HepG2 (cell line): ENCODE measurements around the gene ATRNL1. TPM values are rescaled to one million over a fixed set of nuclear protein-coding genes. Genes with fewer than 3 reads are reported as not detected.

Experiments
- ATAC-seq: fragments of 200-7000 bp; cut with Tn5 transposase; 3 replicates; pipeline ENCODE4 v1.9.1; 2020; ENCODE audit warnings: mild to moderate bottlenecking, moderate library complexity
- BruUV-seq: library from RNA; stranded (reverse); fragments of 400-500 nt; replicated peaks from 2 replicates; lab custom pipeline; 2021; lab: Mats Ljungman, UMichigan
- CTCF ChIA-PET: fragments of 300-600 bp; formaldehyde crosslinking; extraction: SDS; loops from one replicate; lab custom pipeline; 2021; ENCODE audit warnings: low total read pairs, inconsistent platforms, low intra/inter-chr PET ratio; lab: Yijun Ruan, JAX
- POLR2A ChIA-PET: fragments of 350-600 bp; sonication (Branson Sonifier 250); formaldehyde crosslinking; loops from one replicate; lab custom pipeline; 2020; ENCODE audit warnings: antibody characterized with exemption, inconsistent platforms; lab: Yijun Ruan, JAX
- DNase-seq: peaks from one replicate; pipeline ENCODE4 v3.0.0-alpha.2; 2015; ENCODE audit warnings: low spot score
- FAIRE-seq: peaks from 3 replicates; lab custom pipeline; 2011; peaks lifted over from hg19 to GRCh38; lab: Jason Lieb, UNC
- H2AFZ ChIP-seq: one replicate; pipeline ENCODE4 v1.6.1; 2011; ENCODE audit warnings: low read length, inconsistent platforms
- H3K27ac ChIP-seq: fragments of 300-600 bp; 3 replicates; pipeline ENCODE4 v1.8.0; 2011; ENCODE audit warnings: mixed run types, mild to moderate bottlenecking, mixed read lengths, low read length, inconsistent platforms; ENCODE audit not compliant: insufficient read depth; ENCODE audit errors: extremely low read length
- H3K27me3 ChIP-seq, 2 experiments: fragments of 200-600 bp in 1 of 2; 2 replicates in 1 of 2; 3 replicates in 1 of 2; pipeline versions ENCODE4 v1.6.0 to v1.8.0; 2011; ENCODE audit warnings: low read length in 2 of 2, mild to moderate bottlenecking in 2 of 2, moderate library complexity in 2 of 2, inconsistent platforms in 1 of 2; ENCODE audit not compliant: insufficient read depth in 2 of 2, control insufficient read depth in 1 of 2
- H3K36me3 ChIP-seq, 2 experiments: fragments of 200-600 bp in 1 of 2; replicated peaks in 1 of 2; 2 replicates in 1 of 2; 3 replicates in 1 of 2; pipeline versions ENCODE4 v1.5.1 to v1.8.0; 2011; ENCODE audit warnings: low read length in 2 of 2, inconsistent platforms in 1 of 2; ENCODE audit not compliant: insufficient read depth in 2 of 2, control insufficient read depth in 1 of 2
- H3K4me1 ChIP-seq: 2 replicates; pipeline ENCODE4 v1.5.1; 2012; ENCODE audit warnings: low read length, inconsistent platforms; ENCODE audit not compliant: insufficient read depth
- H3K4me2 ChIP-seq: 2 replicates; pipeline ENCODE4 v1.6.0; 2011; ENCODE audit warnings: low read depth, low read length, inconsistent platforms
- H3K4me3 ChIP-seq, 3 experiments: fragments of 200-600 bp in 1 of 3; sonication (generic), shearing (Covaris generic) in 1 of 3; replicated peaks in 1 of 3; 2 replicates each; pipeline ENCODE4 v1.5.1; 2011 to 2016; ENCODE audit warnings: low read length in 3 of 3, inconsistent platforms in 2 of 3, low read depth in 2 of 3, mild to moderate bottlenecking in 2 of 3, control low read depth in 1 of 3, mixed read lengths in 1 of 3; ENCODE audit not compliant: insufficient read depth in 1 of 3
- H3K79me2 ChIP-seq: one replicate; pipeline ENCODE4 v1.6.1; 2011; ENCODE audit warnings: low read length, inconsistent platforms; ENCODE audit not compliant: insufficient read depth
- H3K9ac ChIP-seq: 2 replicates; pipeline ENCODE4 v1.6.0; 2011; ENCODE audit warnings: mild to moderate bottlenecking, low read depth, low read length, inconsistent platforms; ENCODE audit not compliant: insufficient read depth
- H3K9me3 ChIP-seq: 2 replicates; pipeline ENCODE4 v1.5.1; 2012; ENCODE audit warnings: mild to moderate bottlenecking, low read length
- H4K20me1 ChIP-seq: 2 replicates; pipeline ENCODE4 v1.6.0; 2011; ENCODE audit warnings: inconsistent platforms, mild to moderate bottlenecking, low read length, moderate library complexity; ENCODE audit not compliant: insufficient read depth
- ATF7 ChIP-seq, 2 experiments: fragments of 450-650 bp in 1 of 2; sonication (generic) in 1 of 2; formaldehyde crosslinking in 1 of 2; IDR thresholded peaks; 2 replicates each; pipeline versions ENCODE4 v1.4.0 to v1.6.1; 2016 to 2020; ENCODE audit warnings: antibody characterized with exemption in 1 of 2, mild to moderate bottlenecking in 1 of 2, missing genetic modification reagents in 1 of 2
- CHD4 ChIP-seq: fragments of 200-600 bp; sonication (generic); IDR thresholded peaks from 2 replicates; pipeline ENCODE4 v1.7.0; 2017; ENCODE audit warnings: mild to moderate bottlenecking, low read length, borderline replicate concordance
- CREM ChIP-seq, 2 experiments: sonication (generic) in 1 of 2; formaldehyde crosslinking in 1 of 2; IDR thresholded peaks; 2 replicates each; pipeline versions ENCODE4 v1.4.0 to v1.6.1; 2016 to 2020; ENCODE audit warnings: antibody characterized with exemption in 1 of 2, mild to moderate bottlenecking in 1 of 2, missing genetic modification reagents in 1 of 2
- ONECUT2 ChIP-seq: sonication (generic); formaldehyde crosslinking; IDR thresholded peaks from 2 replicates; pipeline ENCODE4 v1.4.0; 2020; ENCODE audit warnings: missing genetic modification reagents
- ZBTB21 ChIP-seq: sonication (generic); formaldehyde crosslinking; IDR thresholded peaks from 2 replicates; pipeline ENCODE4 v1.4.0; 2020; ENCODE audit warnings: missing genetic modification reagents
- ZBTB3 ChIP-seq: sonication (generic); formaldehyde crosslinking; IDR thresholded peaks from 2 replicates; pipeline ENCODE4 v1.4.0; 2020; ENCODE audit warnings: low read depth, mild to moderate bottlenecking, moderate library complexity, missing genetic modification reagents, borderline replicate concordance
- ZFP1 ChIP-seq: IDR thresholded peaks from 2 replicates; pipeline ENCODE4 v1.6.1; 2016
- ZFYVE20 ChIP-seq: sonication (generic); formaldehyde crosslinking; IDR thresholded peaks from 2 replicates; pipeline ENCODE4 v1.8.0; 2023; ENCODE audit warnings: low read depth, mild to moderate bottlenecking, moderate library complexity, missing genetic modification reagents, borderline replicate concordance
- ZNF17 ChIP-seq: sonication (generic); formaldehyde crosslinking; IDR thresholded peaks from 2 replicates; pipeline ENCODE4 v1.5.0; 2020; ENCODE audit warnings: mild to moderate bottlenecking, missing genetic modification reagents
- ZNF574 ChIP-seq: sonication (generic); formaldehyde crosslinking; IDR thresholded peaks from 2 replicates; pipeline ENCODE4 v1.4.0; 2020; ENCODE audit warnings: missing genetic modification reagents
- ZNF746 ChIP-seq: sonication (generic); formaldehyde crosslinking; IDR thresholded peaks from 2 replicates; pipeline ENCODE4 v1.8.0; 2022; ENCODE audit warnings: mild to moderate bottlenecking, missing genetic modification reagents
- ZNF761 ChIP-seq: sonication (generic); formaldehyde crosslinking; conservative IDR thresholded peaks from 2 replicates; pipeline ENCODE4 v1.4.0; 2020; ENCODE audit warnings: mild to moderate bottlenecking, missing genetic modification reagents
- ZNF772 ChIP-seq: sonication (generic); formaldehyde crosslinking; IDR thresholded peaks from 2 replicates; pipeline ENCODE4 v1.5.0; 2020; ENCODE audit warnings: mild to moderate bottlenecking, missing genetic modification reagents
- WGBS: methylation state at CpG from one replicate; pipeline ENCODE4 v1.1.6; 2017; ENCODE audit warnings: low lambda C conversion rate; 5-methylcytosine and 5-hydroxymethylcytosine counted together
- in situ Hi-C: cut with HindIII; loops from 2 replicates; pipeline ENCODE4 v1.10.0; 2017; ENCODE audit warnings: low pct_unique_long_range_greater_than_20kb; ENCODE audit not compliant: extremely low pct_ligation_motif_present
- intact Hi-C: fragments of 100-400 bp; cut with micrococcal nuclease; formaldehyde crosslinking; loops from one replicate; pipeline ENCODE4 v1.10.0; 2022; ENCODE audit not compliant: unreplicated experiment
- polyA plus RNA-seq, 8 experiments: library from polyadenylated mRNA; depleted of rRNA in 3 of 8; stranded (reverse) in 7 of 8; unstranded in 1 of 8; fragments of >200 nt; fragmentation: Illumina TruSeq in 4 of 8; extraction: Trizol in 4 of 8; gene quantifications; 2 replicates each; pipeline versions ENCODE4 v1.2.1 to v1.2.3, GENCODE V29; 2011 to 2016; ENCODE audit warnings: low read depth in 4 of 8, missing spikeins in 1 of 8, mixed read lengths in 1 of 8; ENCODE audit not compliant: insufficient read depth in 1 of 8
- total RNA-seq, 5 experiments: library from RNA; depleted of rRNA; stranded (reverse); fragments of >200 nt; fragmentation: Illumina TruSeq; extraction: Trizol; gene quantifications; 2 replicates each; pipeline ENCODE4 v1.2.3, GENCODE V29; 2016; ENCODE audit warnings: low read depth in 1 of 5
- TF ChIP-seq, protein P1 (sequence below): sonication (generic); formaldehyde crosslinking; IDR thresholded peaks from 2 replicates; pipeline ENCODE4 v1.8.0; 2022; ENCODE audit warnings: mild to moderate bottlenecking, missing genetic modification reagents, moderate library complexity
- TF ChIP-seq, protein P2 (sequence below): sonication (generic); formaldehyde crosslinking; IDR thresholded peaks from 2 replicates; pipeline ENCODE4 v1.5.0; 2020; ENCODE audit warnings: missing genetic modification reagents, mild to moderate bottlenecking, borderline replicate concordance
- TF ChIP-seq, protein P3 (sequence below): sonication (generic); formaldehyde crosslinking; IDR thresholded peaks from 2 replicates; pipeline ENCODE4 v1.9.0; 2021; ENCODE audit warnings: missing genetic modification reagents, borderline replicate concordance

The ATRNL1 gene
- total and polyA plus RNA-seq, 2 of the 13 experiments (the other 11 are each of a cell fraction or from before 2014, with no cell fraction given) = 0.04 TPM; not detected in 1

DNA sequence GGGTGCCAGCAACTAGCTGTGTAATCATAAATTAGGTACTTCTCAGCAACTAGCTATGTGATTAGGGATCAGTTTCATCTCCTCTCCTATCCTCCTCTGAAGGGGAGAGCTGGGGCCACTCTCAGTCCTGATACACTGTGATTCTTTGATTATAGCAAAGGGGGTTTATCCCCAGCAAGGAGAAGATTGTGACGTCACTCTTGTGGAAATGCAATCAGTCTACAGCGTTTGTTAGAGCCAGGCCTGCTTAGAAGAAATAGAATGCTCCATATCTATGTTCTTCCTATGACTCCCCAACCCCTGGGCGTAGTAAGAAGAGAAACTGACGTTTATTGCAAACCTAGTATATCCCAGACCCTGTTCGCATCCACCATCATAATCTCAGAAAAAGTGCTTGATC lies 871.7 kb downstream of the ATRNL1 start (continued):
- TF ChIP-seq ZNF761 (no peak), ZBTB3 (CRISPR knock-in tag) (no peak), ZNF746 (CRISPR knock-in tag) (no peak), ATF7 (IDR thresholded peaks at IDR 0.05) (peak; percentile 86), ATF7 (CRISPR knock-in tag; IDR thresholded peaks at IDR 0.05) (no peak), ZNF772 (no peak)
- TF ChIP-seq, protein P1, sequence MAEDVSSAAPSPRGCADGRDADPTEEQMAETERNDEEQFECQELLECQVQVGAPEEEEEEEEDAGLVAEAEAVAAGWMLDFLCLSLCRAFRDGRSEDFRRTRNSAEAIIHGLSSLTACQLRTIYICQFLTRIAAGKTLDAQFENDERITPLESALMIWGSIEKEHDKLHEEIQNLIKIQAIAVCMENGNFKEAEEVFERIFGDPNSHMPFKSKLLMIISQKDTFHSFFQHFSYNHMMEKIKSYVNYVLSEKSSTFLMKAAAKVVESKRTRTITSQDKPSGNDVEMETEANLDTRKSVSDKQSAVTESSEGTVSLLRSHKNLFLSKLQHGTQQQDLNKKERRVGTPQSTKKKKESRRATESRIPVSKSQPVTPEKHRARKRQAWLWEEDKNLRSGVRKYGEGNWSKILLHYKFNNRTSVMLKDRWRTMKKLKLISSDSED (CRISPR knock-in tag) = no peak

DNA sequence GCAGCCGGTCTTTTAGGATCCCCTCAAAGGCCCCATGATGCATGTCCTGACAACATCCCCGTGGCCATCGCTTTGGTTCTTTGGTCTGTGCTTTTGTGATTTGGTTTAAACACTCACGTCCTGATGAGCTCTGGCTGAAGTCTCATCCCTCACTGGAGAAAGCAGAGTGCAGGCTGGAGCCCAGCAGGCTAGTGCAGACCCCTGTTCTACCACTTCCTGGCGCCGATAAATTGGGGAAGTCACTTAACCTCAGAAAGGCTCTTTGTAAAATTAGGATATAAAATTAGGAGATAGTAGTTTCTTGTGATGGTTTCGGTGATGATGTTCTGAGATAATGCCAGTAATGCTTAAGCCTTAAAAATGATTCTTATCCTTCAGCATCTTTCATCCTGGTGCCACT lies 872.2 kb downstream of the ATRNL1 start:
- WGBS = 31% methylated on average over 7 of the region's 7 CpGs
- FAIRE-seq (no peak), DNase-seq (no peak)
- no peaks in the 10 kb centered on the region for H3K79me2 ChIP-seq
- intact Hi-C loops = no loop called here
- H3K9ac ChIP-seq = no peak overlapping the region
- CTCF ChIA-PET = no interaction called here
- H3K27ac ChIP-seq = no peak overlapping the region
- no peak for TF ChIP-seq ONECUT2 (CRISPR knock-in tag)
- TF ChIP-seq, protein P2, sequence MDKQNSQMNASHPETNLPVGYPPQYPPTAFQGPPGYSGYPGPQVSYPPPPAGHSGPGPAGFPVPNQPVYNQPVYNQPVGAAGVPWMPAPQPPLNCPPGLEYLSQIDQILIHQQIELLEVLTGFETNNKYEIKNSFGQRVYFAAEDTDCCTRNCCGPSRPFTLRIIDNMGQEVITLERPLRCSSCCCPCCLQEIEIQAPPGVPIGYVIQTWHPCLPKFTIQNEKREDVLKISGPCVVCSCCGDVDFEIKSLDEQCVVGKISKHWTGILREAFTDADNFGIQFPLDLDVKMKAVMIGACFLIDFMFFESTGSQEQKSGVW (CRISPR knock-in tag) = no peak
- TF ChIP-seq ZNF574 (CRISPR knock-in tag) = no peak
- no peak for TF ChIP-seq ZBTB21 (CRISPR knock-in tag)
- no peak for TF ChIP-seq ZFP1 (CRISPR knock-in tag)
- TF ChIP-seq ZNF17 (CRISPR knock-in tag) = no peak
- TF ChIP-seq, protein P3, sequence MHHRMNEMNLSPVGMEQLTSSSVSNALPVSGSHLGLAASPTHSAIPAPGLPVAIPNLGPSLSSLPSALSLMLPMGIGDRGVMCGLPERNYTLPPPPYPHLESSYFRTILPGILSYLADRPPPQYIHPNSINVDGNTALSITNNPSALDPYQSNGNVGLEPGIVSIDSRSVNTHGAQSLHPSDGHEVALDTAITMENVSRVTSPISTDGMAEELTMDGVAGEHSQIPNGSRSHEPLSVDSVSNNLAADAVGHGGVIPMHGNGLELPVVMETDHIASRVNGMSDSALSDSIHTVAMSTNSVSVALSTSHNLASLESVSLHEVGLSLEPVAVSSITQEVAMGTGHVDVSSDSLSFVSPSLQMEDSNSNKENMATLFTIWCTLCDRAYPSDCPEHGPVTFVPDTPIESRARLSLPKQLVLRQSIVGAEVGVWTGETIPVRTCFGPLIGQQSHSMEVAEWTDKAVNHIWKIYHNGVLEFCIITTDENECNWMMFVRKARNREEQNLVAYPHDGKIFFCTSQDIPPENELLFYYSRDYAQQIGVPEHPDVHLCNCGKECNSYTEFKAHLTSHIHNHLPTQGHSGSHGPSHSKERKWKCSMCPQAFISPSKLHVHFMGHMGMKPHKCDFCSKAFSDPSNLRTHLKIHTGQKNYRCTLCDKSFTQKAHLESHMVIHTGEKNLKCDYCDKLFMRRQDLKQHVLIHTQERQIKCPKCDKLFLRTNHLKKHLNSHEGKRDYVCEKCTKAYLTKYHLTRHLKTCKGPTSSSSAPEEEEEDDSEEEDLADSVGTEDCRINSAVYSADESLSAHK (CRISPR knock-in tag) = no peak
- TF ChIP-seq CHD4 = no peak
- no peak for TF ChIP-seq ZFYVE20 (CRISPR knock-in tag)
- TF ChIP-seq CREM (IDR thresholded peaks at IDR 0.05) = no peak
- TF ChIP-seq CREM (CRISPR knock-in tag; IDR thresholded peaks at IDR 0.05) = no peak
- TF ChIP-seq, all 625 proteins: peak for 0
- H3K4me1 ChIP-seq = no peaks in the 10 kb centered on the region
- in situ Hi-C loops = no loop called here
- no peaks in the 10 kb centered on the region for H3K36me3 ChIP-seq
- H3K9me3 ChIP-seq = no peaks in the 10 kb centered on the region
- H3K4me2 ChIP-seq = no peak overlapping the region
- no peaks in the 10 kb centered on the region for H3K27me3 ChIP-seq
- ATAC-seq = no peak
- no peak overlapping the region for H2AFZ ChIP-seq
- H3K4me3 ChIP-seq = no peak overlapping the region
- BruUV-seq = no TSS peak
- POLR2A ChIA-PET = no interaction called here
- H4K20me1 ChIP-seq = no peaks in the 10 kb centered on the region
